ENCODE measurements around the gene NAAA.
"Not testable (repeated sequence)": the region's sequence is repeated elsewhere in the genome, so short reads cannot be mapped to it uniquely, and the experiment has no call there.

Gene NAAA

GRCh38 chr4:75916091-75916661, 24.6 kb downstream of the NAAA start:
- TF ChIP-seq CTCF (IDR thresholded peaks at IDR 0.05) = peak; percentile 89
- TF ChIP-seq ZFX (IDR thresholded peaks at IDR 0.05; ENCODE audit: borderline replicate concordance) = no peak
- peak overlapping the region; percentile 43 for H3K27ac ChIP-seq

- no peak for TF ChIP-seq ZFX (IDR thresholded peaks at IDR 0.05; ENCODE audit: borderline replicate concordance)
- no peak for TF ChIP-seq CTCF (IDR thresholded peaks at IDR 0.05)
- H3K27ac ChIP-seq = no peak overlapping the region
Measured at GRCh38 chr4:75912968-75913367, 27.8 kb downstream of the NAAA start.

- H3K27ac ChIP-seq = not testable (repeated sequence)
Measured at GRCh38 chr4:75910831-75911230, 30.0 kb downstream of the NAAA start.

GRCh38 chr4:75909405-75909804, 31.4 kb downstream of the NAAA start:
- no peak overlapping the region for H3K27ac ChIP-seq
- TF ChIP-seq CTCF (IDR thresholded peaks at IDR 0.05) (no peak), ZFX (IDR thresholded peaks at IDR 0.05; ENCODE audit: borderline replicate concordance) (no peak)

- no peak overlapping the region for H3K27ac ChIP-seq
- TF ChIP-seq ZFX (IDR thresholded peaks at IDR 0.05; ENCODE audit: borderline replicate concordance) (no peak), CTCF (IDR thresholded peaks at IDR 0.05) (no peak)
Measured at GRCh38 chr4:75908555-75908954, 32.3 kb downstream of the NAAA start.

GRCh38 chr4:75907966-75908365, 32.8 kb downstream of the NAAA start:
- no peak overlapping the region for H3K27ac ChIP-seq
- TF ChIP-seq ZFX (IDR thresholded peaks at IDR 0.05; ENCODE audit: borderline replicate concordance) (no peak), CTCF (IDR thresholded peaks at IDR 0.05) (no peak)

GRCh38 chr4:75904076-75904475, 36.7 kb downstream of the NAAA start:
- TF ChIP-seq CTCF (IDR thresholded peaks at IDR 0.05) (no peak), ZFX (IDR thresholded peaks at IDR 0.05; ENCODE audit: borderline replicate concordance) (no peak)
- no peak overlapping the region for H3K27ac ChIP-seq

- TF ChIP-seq CTCF (IDR thresholded peaks at IDR 0.05) (no peak), ZFX (IDR thresholded peaks at IDR 0.05; ENCODE audit: borderline replicate concordance) (no peak)
- H3K27ac ChIP-seq = no peak within 1 kb of the TSS
Measured at GRCh38 chr4:75902352-75902751, 38.5 kb downstream of the NAAA start, which contains the start of gene PPEF2. TSS of gene PPEF2 (minus strand) at chr4:75902452. CDS start at chr4:75896325, 6,127 bp downstream.
